ENCODE results near the gene PTPN4. TPM values are rescaled to one million over a fixed set of nuclear protein-coding genes. Genes with fewer than 3 reads are reported as not detected.

Gene PTPN4
- total and polyA plus RNA-seq, 11 donors, result 3.6 to 49.0 (median 43.0) TPM

DNA sequence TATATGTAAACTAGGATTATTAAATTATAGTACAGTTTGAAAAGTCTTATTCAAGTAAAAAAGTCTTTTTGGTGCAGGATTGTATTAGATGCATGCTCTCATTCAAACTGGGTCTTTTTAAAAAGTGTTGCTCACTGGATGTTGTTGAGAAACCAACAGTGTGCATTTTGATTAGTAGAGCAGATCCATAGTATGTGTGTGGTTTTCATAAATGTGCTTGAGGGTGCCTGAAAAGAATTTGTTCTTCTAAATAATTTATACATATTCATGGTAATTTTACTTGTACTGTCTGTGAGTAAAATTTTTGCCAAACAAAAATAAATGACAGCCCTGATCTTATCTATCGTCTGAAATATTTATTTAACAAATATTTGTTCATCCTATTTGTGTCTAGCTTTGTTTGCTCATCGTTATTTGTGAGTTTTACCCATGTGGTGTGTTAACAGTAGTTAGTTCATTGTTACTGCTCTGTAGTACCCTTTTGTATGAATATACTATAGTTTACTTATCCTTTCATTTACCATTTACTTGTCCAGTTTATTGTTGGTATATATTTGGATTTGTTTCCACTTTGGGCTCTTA is 50.4 kb downstream of the PTPN4 start:
- Histone ChIP-seq H3K27me3 (no peaks in the 10 kb centered on the region), H3K36me3 (peaks cover 0 to 12% (median 6%) of the 10 kb centered on the region in 9 donors), H3K4me1 (peaks cover 0 to 21% (median 13%) of the 10 kb centered on the region in 12 donors), H3K4me3 (no peak overlapping the region), H3K9me3 (peaks cover 0 to 9% (median 0%) of the 10 kb centered on the region in 12 donors), H3K27ac (no peak overlapping the region)
- intact Hi-C loops (cut with DNase I), result no loop called here
- TF ChIP-seq POLR2A (IDR thresholded peaks at IDR 0.05), result no peak
- TF ChIP-seq, protein P1, sequence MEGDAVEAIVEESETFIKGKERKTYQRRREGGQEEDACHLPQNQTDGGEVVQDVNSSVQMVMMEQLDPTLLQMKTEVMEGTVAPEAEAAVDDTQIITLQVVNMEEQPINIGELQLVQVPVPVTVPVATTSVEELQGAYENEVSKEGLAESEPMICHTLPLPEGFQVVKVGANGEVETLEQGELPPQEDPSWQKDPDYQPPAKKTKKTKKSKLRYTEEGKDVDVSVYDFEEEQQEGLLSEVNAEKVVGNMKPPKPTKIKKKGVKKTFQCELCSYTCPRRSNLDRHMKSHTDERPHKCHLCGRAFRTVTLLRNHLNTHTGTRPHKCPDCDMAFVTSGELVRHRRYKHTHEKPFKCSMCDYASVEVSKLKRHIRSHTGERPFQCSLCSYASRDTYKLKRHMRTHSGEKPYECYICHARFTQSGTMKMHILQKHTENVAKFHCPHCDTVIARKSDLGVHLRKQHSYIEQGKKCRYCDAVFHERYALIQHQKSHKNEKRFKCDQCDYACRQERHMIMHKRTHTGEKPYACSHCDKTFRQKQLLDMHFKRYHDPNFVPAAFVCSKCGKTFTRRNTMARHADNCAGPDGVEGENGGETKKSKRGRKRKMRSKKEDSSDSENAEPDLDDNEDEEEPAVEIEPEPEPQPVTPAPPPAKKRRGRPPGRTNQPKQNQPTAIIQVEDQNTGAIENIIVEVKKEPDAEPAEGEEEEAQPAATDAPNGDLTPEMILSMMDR (IDR thresholded peaks at IDR 0.05), result no peak
- DNase-seq (no peak), ATAC-seq (no peak)
- 53 to 75% (median 60%) methylated on average over 2 of the region's 2 CpGs for WGBS, 4 donors

DNA sequence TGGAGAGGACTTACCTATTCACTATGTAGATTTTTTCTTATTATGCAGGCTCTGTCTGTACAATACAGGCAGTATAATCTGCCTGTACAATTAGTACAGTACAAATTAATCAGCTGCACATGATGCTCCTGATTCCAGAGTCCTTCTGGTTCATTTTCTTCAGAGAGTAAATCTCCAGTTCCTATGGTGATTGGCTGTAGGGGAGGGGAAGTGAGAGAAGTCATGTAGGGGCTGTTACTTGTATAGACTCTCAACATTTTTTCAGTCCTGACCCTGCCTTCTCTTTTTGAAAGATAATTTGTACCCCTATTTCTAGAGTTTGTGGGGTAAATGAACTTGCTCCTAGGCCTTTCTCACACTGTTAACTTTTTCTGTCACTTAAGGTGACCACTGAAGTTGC is 54.5 kb downstream of the PTPN4 start:
- Histone ChIP-seq H3K9me3 (peaks cover 0 to 13% (median 0%) of the 10 kb centered on the region in 12 donors), H3K27ac (no peak overlapping the region), H3K4me3 (no peak overlapping the region), H3K4me1 (peaks cover 0 to 12% (median 7%) of the 10 kb centered on the region in 12 donors), H3K36me3 (peaks cover 0 to 12% (median 6%) of the 10 kb centered on the region in 9 donors), H3K27me3 (no peaks in the 10 kb centered on the region)
- intact Hi-C loops (cut with DNase I), result no loop called here
- DNase-seq (no peak), ATAC-seq (no peak)
- no peak for TF ChIP-seq POLR2A (IDR thresholded peaks at IDR 0.05)
- TF ChIP-seq, protein P1 (IDR thresholded peaks at IDR 0.05), result no peak

DNA sequence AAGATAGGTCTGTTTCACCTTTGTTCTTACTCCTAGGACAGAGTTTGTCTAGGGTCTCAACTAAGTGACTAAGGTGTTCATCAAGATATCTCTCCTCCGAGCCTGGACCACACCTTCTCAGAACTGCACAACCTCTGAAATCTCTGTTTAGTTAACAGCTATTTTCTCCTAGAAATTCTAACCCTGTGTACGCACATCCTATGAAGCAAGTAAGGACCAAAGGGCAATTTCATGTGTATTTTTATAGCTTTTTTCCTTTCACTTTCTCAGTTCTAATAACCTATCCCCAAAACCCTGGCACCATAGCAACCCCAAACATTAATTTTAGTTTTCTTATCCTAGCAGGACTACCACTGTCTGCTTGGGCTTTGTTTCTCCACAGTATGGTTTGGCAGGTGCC is 59.1 kb downstream of the PTPN4 start:
- TF ChIP-seq POLR2A (IDR thresholded peaks at IDR 0.05), result no peak
- H3K36me3 ChIP-seq, result no peaks in the 10 kb centered on the region
- H3K27ac ChIP-seq, result no peak overlapping the region
- intact Hi-C loops (cut with DNase I), result no loop called here
- H3K9me3 ChIP-seq, result peaks cover 0 to 13% (median 0%) of the 10 kb centered on the region in 12 donors
- WGBS, 4 donors, result 97 to 100% (median 99%) methylated on average over 2 of the region's 2 CpGs
- peaks cover 0 to 21% (median 5%) of the 10 kb centered on the region in 12 donors for H3K4me1 ChIP-seq
- H3K4me3 ChIP-seq, result no peak overlapping the region
- ATAC-seq, result no peak
- no peak for DNase-seq
- no peaks in the 10 kb centered on the region for H3K27me3 ChIP-seq

DNA sequence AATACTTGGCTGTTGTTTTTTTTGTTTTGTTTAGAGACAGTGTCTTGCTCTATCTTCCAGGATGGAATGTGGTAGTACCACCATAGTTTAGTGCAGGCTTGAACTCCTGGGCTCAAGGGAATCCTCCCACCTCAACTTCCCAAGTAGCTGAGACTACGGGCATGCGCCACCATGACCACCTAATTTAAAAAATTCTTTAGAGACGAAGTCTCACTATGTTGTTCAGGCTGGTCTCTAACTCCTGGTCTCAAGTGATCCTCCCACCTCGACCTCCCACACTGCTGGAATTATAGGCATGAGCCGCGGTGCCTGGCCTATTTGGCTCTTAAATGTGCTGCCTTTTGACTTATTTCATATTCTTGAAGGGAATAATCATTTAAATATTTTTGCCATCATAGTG is 60.1 kb downstream of the PTPN4 start:
- 66 to 78% (median 68%) methylated on average over 6 of the region's 6 CpGs for WGBS, 4 donors
- H3K36me3 ChIP-seq, result no peaks in the 10 kb centered on the region
- H3K4me1 ChIP-seq, result peaks cover 0 to 21% (median 6%) of the 10 kb centered on the region in 12 donors
- H3K9me3 ChIP-seq, result peaks cover 0 to 13% (median 0%) of the 10 kb centered on the region in 12 donors
- DNase-seq (no peak), ATAC-seq (no peak)
- no peak overlapping the region for H3K4me3 ChIP-seq
- H3K27me3 ChIP-seq, result no peaks in the 10 kb centered on the region
- H3K27ac ChIP-seq, result peak overlapping the region in 4 of 12 donors; percentile 11 to 61 (median 25)
- TF ChIP-seq, protein P1 (IDR thresholded peaks at IDR 0.05), result no peak
- no peak for TF ChIP-seq POLR2A (IDR thresholded peaks at IDR 0.05)
- intact Hi-C loops (cut with DNase I), result loop anchor here in 5 of 10 donors (5.0 to 10.0 kb wide), 3 partner anchors 63 to 355 kb away; partner anchors contain the start of gene PTPN4 (in 1 of the 5)
